Right lobe of liver (tissue), 6 donors: ENCODE measurements around the gene NAGLU. TPM values are rescaled to one million over a fixed set of nuclear protein-coding genes. Genes with fewer than 3 reads are reported as not detected.

ENCODE experiments used
- ATAC-seq, 4 donors: fragments of 200-7000 bp; cut with Tn5 transposase; one replicate each; pipeline ENCODE4 v1.9.1; 2020; ENCODE audit warnings: mild to moderate bottlenecking in 4 of 4, moderate library complexity in 4 of 4
- DNase-seq, 3 donors: peaks; one replicate each; pipeline ENCODE4 v3.0.0-alpha.2; 2020
- H3K27ac ChIP-seq, 3 donors: fragments of 200-600 bp; one replicate each; pipeline ENCODE4 v1.8.0; 2022
- H3K27me3 ChIP-seq, 2 donors: fragments of 200-600 bp; one replicate each; pipeline ENCODE4 v1.8.0; 2022
- H3K36me3 ChIP-seq, 4 donors: fragments of 200-600 bp; sonication (generic) in 1 of 4; one replicate each; pipeline versions ENCODE4 v1.5.1 to v1.8.0; 2017 to 2022; ENCODE audit warnings: control low read depth in 1 of 4
- H3K4me1 ChIP-seq, 4 donors: fragments of 200-600 bp; sonication (generic) in 1 of 4; one replicate each; pipeline versions ENCODE4 v1.5.1 to v1.8.0; 2017 to 2022; ENCODE audit warnings: control low read depth in 1 of 4
- H3K4me3 ChIP-seq, 3 donors: fragments of 200-600 bp; one replicate each; pipeline ENCODE4 v1.8.0; 2022
- H3K9me3 ChIP-seq, 4 donors: fragments of 200-600 bp; sonication (generic) in 1 of 4; one replicate each; pipeline versions ENCODE4 v1.5.1 to v1.8.0; 2017 to 2022; ENCODE audit warnings: control low read depth in 1 of 4
- POLR2A ChIP-seq: fragments of 450-650 bp; IDR thresholded peaks from one replicate; pipeline ENCODE4 v1.6.1; 2017; ENCODE audit warnings: antibody characterized with exemption, mild to moderate bottlenecking
- WGBS: methylation state at CpG from one replicate; pipeline ENCODE4 v1.1.6; 2018; ENCODE audit warnings: low coverage, low lambda C conversion rate; ENCODE audit not compliant: insufficient coverage; ENCODE audit errors: missing lambda C conversion rate; 5-methylcytosine and 5-hydroxymethylcytosine counted together
- intact Hi-C, 2 donors: fragments of 100-400 bp; cut with DNase I; formaldehyde crosslinking; loops; one replicate each; pipeline versions ENCODE4 v1.11.2 to v1.14.1; 2022
- total RNA-seq, 6 experiments: library from RNA; depleted of rRNA in 2 of 6; stranded (reverse); fragments of >200 nt in 2 of 6; fragmentation: NEBNext Ultra II Directional in 3 of 6; extraction: Animal tissue kit (Norgen Biotek cat#: 25700) in 3 of 6; gene quantifications; one replicate each; pipeline versions ENCODE4 v1.1.0 to v1.2.4, GENCODE V29; 2016 to 2023
- TF ChIP-seq, protein P1 (sequence below), 4 donors: fragments of 200-600 bp in 3 of 4; fragments of 450-650 bp in 1 of 4; IDR thresholded peaks; one replicate each; pipeline versions ENCODE4 v1.5.1 to v1.8.0; 2016 to 2022; ENCODE audit warnings: antibody characterized with exemption in 4 of 4, mild to moderate bottlenecking in 2 of 4
- donor health status: DM: no; HTN: yes; CAD: no.
- donor health status: DM: no; HTN: no; CAD: no.
- donor health status: DM: no; HTN: no; CAD: no.
- donor health status: DM: no; HTN: yes; CAD: no.
- donor health status: DM: no; HTN: yes; CAD: no.

Gene NAGLU
- total RNA-seq, 6 experiments from 2014 or later = 36.4 to 81.6 (median 43.7) TPM

DNA sequence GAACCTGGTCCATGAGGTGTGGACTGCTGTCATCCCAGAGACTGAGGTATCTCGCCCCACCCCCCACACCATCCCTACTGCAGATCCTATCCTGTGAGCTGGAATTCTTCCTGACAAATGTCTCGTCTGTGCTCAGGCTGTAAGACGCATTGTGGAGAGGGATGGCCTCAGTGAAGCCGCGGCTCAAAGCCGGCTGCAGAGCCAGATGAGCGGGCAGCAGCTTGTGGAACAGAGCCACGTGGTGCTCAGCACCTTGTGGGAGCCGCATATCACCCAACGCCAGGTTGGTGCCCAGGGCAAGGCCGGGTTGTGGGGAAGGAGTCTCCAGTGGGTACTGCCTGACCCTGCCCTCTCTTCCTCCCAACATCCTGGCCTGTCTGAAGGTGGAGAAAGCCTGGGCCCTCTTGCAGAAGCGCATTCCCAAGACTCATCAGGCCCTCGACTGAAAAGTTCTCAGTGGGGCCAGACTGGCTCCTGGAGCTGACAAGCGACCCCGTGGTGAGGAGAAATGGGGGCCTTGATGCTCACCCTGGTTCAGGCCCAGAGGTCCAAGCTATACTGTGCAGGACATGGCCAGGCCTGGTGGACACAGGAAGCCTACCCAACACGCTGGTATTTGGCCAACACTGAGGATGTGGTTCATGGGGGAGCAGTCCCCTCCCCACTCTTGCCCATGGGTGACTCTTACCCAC is 29.6 kb downstream of the NAGLU start:
- no peak overlapping the region for H3K4me3 ChIP-seq
- DNase-seq = no peak

DNA sequence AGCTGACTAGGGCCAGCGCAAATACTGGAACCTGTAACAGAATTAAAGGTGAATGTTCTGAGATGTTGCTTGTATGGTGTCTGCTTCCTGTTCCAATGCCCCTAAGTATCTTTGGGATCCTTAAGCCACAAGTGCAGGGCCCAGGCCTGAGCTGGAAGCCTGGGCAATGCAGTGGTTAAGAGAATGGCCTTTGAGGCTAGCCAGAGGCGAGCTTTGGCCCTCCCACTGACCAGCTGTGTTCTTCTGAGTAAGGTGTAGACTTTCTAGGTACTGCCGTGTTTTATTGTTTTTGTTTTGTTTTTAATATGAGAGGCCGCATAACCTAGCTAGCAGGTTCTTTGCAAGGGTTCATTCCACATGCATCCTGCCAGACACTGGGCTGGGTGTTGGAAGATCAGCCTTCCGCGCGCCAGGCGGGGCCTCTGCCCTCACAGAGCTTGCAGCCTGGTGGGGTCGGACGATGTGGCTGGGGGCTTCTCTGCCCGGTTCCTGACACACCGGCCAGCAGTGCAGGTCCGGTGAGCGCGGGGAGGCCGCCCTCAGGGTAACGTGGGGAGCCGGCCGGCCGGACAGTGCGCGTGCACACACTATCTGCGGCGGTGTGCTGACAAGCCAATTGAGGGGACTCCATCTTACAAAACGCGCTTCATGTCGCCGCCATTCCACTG is 30.3 kb downstream of the NAGLU start:
- H3K4me1 ChIP-seq = peaks cover 0 to 66% (median 30%) of the 10 kb centered on the region in 4 donors
- 20% methylated on average over 2 of the region's 28 CpGs for WGBS
- ATAC-seq = peak; percentile 3 to 34 (median 12)

More for the DNA sequence above, 29.6 kb downstream of the NAGLU start:
- H3K27ac ChIP-seq = peak overlapping the region in 1 of 3 donors; percentile 86
- no CpG with 5 or more reads among the region's 16 CpGs for WGBS
- no peaks in the 10 kb centered on the region for H3K9me3 ChIP-seq
- intact Hi-C loops = no loop called here
- H3K36me3 ChIP-seq = peaks cover 0 to 33% (median 15%) of the 10 kb centered on the region in 4 donors
- no peak for ATAC-seq
- TF ChIP-seq, protein P1, sequence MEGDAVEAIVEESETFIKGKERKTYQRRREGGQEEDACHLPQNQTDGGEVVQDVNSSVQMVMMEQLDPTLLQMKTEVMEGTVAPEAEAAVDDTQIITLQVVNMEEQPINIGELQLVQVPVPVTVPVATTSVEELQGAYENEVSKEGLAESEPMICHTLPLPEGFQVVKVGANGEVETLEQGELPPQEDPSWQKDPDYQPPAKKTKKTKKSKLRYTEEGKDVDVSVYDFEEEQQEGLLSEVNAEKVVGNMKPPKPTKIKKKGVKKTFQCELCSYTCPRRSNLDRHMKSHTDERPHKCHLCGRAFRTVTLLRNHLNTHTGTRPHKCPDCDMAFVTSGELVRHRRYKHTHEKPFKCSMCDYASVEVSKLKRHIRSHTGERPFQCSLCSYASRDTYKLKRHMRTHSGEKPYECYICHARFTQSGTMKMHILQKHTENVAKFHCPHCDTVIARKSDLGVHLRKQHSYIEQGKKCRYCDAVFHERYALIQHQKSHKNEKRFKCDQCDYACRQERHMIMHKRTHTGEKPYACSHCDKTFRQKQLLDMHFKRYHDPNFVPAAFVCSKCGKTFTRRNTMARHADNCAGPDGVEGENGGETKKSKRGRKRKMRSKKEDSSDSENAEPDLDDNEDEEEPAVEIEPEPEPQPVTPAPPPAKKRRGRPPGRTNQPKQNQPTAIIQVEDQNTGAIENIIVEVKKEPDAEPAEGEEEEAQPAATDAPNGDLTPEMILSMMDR (IDR thresholded peaks at IDR 0.05) = no peak
- no peaks in the 10 kb centered on the region for H3K27me3 ChIP-seq
- H3K4me1 ChIP-seq = peaks cover 0 to 62% (median 28%) of the 10 kb centered on the region in 4 donors

DNA sequence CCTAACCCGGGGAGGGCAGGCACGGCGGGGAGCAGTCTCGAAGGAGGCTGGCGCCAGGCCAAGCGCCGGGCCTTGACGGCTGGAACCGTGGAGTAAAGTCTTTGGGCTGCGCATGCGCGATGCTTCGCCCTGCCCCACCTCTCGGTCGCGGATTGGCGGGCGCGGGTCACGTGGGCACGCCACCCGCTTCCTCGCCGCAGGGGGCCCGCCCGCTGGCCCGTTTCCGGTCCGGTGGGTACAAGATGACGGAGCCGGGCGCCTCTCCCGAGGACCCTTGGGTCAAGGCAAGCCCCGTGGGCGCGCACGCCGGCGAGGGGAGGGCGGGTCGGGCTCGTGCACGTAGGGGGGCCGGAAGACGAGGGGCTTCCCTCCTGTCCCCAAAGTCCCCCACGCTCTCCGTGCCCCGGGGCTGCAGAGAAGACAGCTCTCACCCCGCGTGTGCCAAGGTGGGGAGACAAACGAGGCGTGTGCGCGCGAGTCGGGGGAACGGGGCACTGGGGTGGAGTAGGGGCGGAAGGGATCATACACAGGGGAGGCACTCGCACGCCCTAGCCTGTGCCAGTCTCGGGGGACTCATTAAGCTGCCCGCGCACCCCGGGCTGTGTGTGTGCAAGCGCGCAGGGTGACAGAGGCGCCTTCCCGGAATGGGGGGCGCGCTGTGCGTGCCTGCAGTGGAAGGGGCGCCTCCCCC is 31.0 kb downstream of the NAGLU start, which contains the start of gene MLX:
MLX (plus strand) TSS at position 218 of the 691 bp plus-strand sequence; CDS start at position 243, 25 bp downstream.
- peak; percentile 46 for TF ChIP-seq POLR2A
- TF ChIP-seq, protein P1 (IDR thresholded peaks at IDR 0.05) = no peak
- 0% methylated on average over 6 of the region's 72 CpGs for WGBS

More for the DNA sequence above, 30.3 kb downstream of the NAGLU start:
- DNase-seq = no peak
- peak overlapping the region; percentile 83 to 99 (median 98) for H3K4me3 ChIP-seq
- no peaks in the 10 kb centered on the region for H3K27me3 ChIP-seq
- TF ChIP-seq, protein P1 (IDR thresholded peaks at IDR 0.05) = no peak
- no peak for TF ChIP-seq POLR2A
- H3K9me3 ChIP-seq = no peaks in the 10 kb centered on the region
- peak overlapping the region; percentile 86 to 94 (median 86) for H3K27ac ChIP-seq
- H3K36me3 ChIP-seq = peaks cover 0 to 39% (median 15%) of the 10 kb centered on the region in 4 donors
- intact Hi-C loops = no loop called here

DNA sequence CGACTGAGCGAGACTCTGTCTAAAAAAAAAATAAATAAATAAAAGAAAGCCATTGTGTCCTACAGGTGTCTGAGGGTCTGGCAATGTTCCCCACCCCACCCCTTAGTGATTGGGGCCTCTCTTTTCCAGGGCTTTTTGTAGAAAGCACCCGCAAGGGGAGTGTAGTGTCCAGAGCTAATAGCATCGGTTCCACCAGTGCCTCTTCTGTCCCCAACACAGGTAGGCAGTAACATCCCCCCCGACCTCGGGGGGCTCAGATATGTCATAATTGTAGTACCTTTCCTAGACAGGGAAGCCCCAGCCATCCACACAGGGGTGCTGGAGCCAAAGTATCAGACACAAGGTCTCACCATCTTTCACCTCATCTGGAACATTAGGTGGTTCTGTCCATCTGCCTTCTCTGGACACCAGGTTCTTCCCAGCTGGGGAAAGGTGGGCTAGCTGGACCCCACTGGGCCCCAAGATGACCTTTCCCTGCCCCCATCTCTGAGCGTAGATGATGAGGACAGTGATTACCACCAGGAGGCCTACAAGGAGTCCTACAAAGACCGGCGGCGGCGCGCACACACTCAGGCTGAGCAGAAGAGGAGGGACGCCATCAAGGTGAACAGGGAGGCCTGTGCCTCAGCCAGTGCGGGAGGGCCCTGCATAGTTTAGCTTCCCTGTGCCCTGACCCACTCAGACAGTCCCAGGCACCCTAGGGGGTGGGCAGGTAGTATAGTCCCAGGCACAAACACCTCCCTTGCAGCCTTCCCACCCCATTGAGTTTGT is 32.5 kb downstream of the NAGLU start:
- no peaks in the 10 kb centered on the region for H3K9me3 ChIP-seq
- peaks cover 10 to 61% (median 27%) of the 10 kb centered on the region in 4 donors for H3K36me3 ChIP-seq
- peak overlapping the region in 2 of 3 donors; percentile 86 to 94 for H3K27ac ChIP-seq
- peaks cover 0 to 66% (median 25%) of the 10 kb centered on the region in 4 donors for H3K4me1 ChIP-seq
- WGBS = 50% methylated on average over 2 of the region's 14 CpGs
- no peaks in the 10 kb centered on the region for H3K27me3 ChIP-seq
- intact Hi-C loops = no loop called here
- TF ChIP-seq POLR2A = no peak
- TF ChIP-seq, protein P1 (IDR thresholded peaks at IDR 0.05) = no peak
- ATAC-seq (no peak), DNase-seq (no peak)
- no peak overlapping the region for H3K4me3 ChIP-seq

More for the DNA sequence above, 31.0 kb downstream of the NAGLU start, which contains the start of gene MLX:
- peak within 1 kb of the TSS; percentile 86 to 94 (median 86) for H3K27ac ChIP-seq
- no peaks in the 10 kb centered on the region for H3K9me3 ChIP-seq
- ATAC-seq (peak; percentile 60 to 73 (median 68)), DNase-seq (peak; percentile 95 to 96 (median 96))
- H3K4me1 ChIP-seq = peaks cover 0 to 70% (median 29%) of the 10 kb centered on the region in 4 donors
- intact Hi-C loops = no loop called here
- H3K4me3 ChIP-seq = peak within 1 kb of the TSS; percentile 83 to 99 (median 98)
- H3K27me3 ChIP-seq = no peaks in the 10 kb centered on the region
- peaks cover 0 to 46% (median 15%) of the 10 kb centered on the region in 4 donors for H3K36me3 ChIP-seq
